Nephron (organoid): Measurements from ENCODE around the gene IRGC.
A peak's percentile ranks its signal among the peaks of the same experiment; 100 is the strongest.

Source experiments
- H3K27ac Mint-ChIP-seq, 3 experiments: 2 replicates each; pipeline ENCODE4 v1.8.0; 2020; ENCODE audit warnings: mixed read lengths in 3 of 3, mild to moderate bottlenecking in 2 of 3, moderate library complexity in 1 of 3
- H3K27me3 Mint-ChIP-seq: 2 replicates; pipeline ENCODE4 v1.8.0; 2021; ENCODE audit warnings: low read depth, mild to moderate bottlenecking, moderate library complexity, mixed read lengths
- H3K36me3 Mint-ChIP-seq: 2 replicates; pipeline ENCODE4 v1.8.0; 2020; ENCODE audit warnings: low read depth, mixed read lengths
- H3K4me1 Mint-ChIP-seq: 2 replicates; pipeline ENCODE4 v1.8.0; 2020; ENCODE audit warnings: mixed read lengths
- H3K4me3 Mint-ChIP-seq, 3 experiments: 2 replicates each; pipeline ENCODE4 v1.8.0; 2020; ENCODE audit warnings: mild to moderate bottlenecking in 3 of 3, mixed read lengths in 3 of 3, moderate library complexity in 2 of 3
- H3K9me3 Mint-ChIP-seq: 2 replicates; pipeline ENCODE4 v1.8.0; 2020; ENCODE audit warnings: mixed read lengths
- CTCF ChIP-seq, 3 experiments: fragments of 200-600 bp; sonication (generic); IDR thresholded peaks; one replicate each; pipeline ENCODE4 v1.5.0; 2021; ENCODE audit warnings: antibody characterized with exemption in 3 of 3; ENCODE audit not compliant: unreplicated experiment in 3 of 3

Gene IRGC

GRCh38 chr19:43694553-43694952, 21.3 kb upstream of the IRGC start:
- no peak overlapping the region for H3K27ac Mint-ChIP-seq

GRCh38 chr19:43695985-43696704, 19.7 kb upstream of the IRGC start:
- H3K4me1 Mint-ChIP-seq = peaks cover 13% of the 10 kb centered on the region
- no peak for TF ChIP-seq CTCF (IDR thresholded peaks at IDR 0.05; ENCODE audit: unreplicated experiment in 3 of 3)
- no peak overlapping the region for H3K27ac Mint-ChIP-seq
- H3K4me3 Mint-ChIP-seq = no peak overlapping the region
- H3K9me3 Mint-ChIP-seq = peaks cover 20% of the 10 kb centered on the region
- no peaks in the 10 kb centered on the region for H3K36me3 Mint-ChIP-seq
- peaks cover 22% of the 10 kb centered on the region for H3K27me3 Mint-ChIP-seq

More at GRCh38 chr19:43694553-43694952, 21.3 kb upstream of the IRGC start:
- H3K4me3 Mint-ChIP-seq = no peak overlapping the region
- no peaks in the 10 kb centered on the region for H3K4me1 Mint-ChIP-seq
- H3K9me3 Mint-ChIP-seq = peaks cover 22% of the 10 kb centered on the region
- TF ChIP-seq CTCF (IDR thresholded peaks at IDR 0.05; ENCODE audit: unreplicated experiment in 3 of 3) = no peak
- H3K27me3 Mint-ChIP-seq = peaks cover 17% of the 10 kb centered on the region
- H3K36me3 Mint-ChIP-seq = no peaks in the 10 kb centered on the region

- Mint-ChIP-seq H3K27me3 (peaks cover 22% of the 10 kb centered on the region), H3K9me3 (peaks cover 14% of the 10 kb centered on the region), H3K4me1 (peaks cover 21% of the 10 kb centered on the region), H3K27ac (no peak overlapping the region), H3K4me3 (no peak overlapping the region), H3K36me3 (no peaks in the 10 kb centered on the region)
- TF ChIP-seq CTCF (IDR thresholded peaks at IDR 0.05; ENCODE audit: unreplicated experiment in 3 of 3) = no peak
Measured at GRCh38 chr19:43697295-43697694, 18.6 kb upstream of the IRGC start.

GRCh38 chr19:43699506-43700394, 16.1 kb upstream of the IRGC start:
- no peak for TF ChIP-seq CTCF (IDR thresholded peaks at IDR 0.05; ENCODE audit: unreplicated experiment in 3 of 3)
- Mint-ChIP-seq H3K36me3 (no peaks in the 10 kb centered on the region), H3K4me3 (peak overlapping the region; percentile 14 to 29 (median 22)), H3K9me3 (peaks cover 6% of the 10 kb centered on the region), H3K27me3 (peaks cover 18% of the 10 kb centered on the region), H3K4me1 (peaks cover 30% of the 10 kb centered on the region), H3K27ac (peak overlapping the region in 2 of 3 experiments; percentile 93 to 94)

- no peak for TF ChIP-seq CTCF (IDR thresholded peaks at IDR 0.05; ENCODE audit: unreplicated experiment in 3 of 3)
- Mint-ChIP-seq H3K9me3 (peaks cover 3% of the 10 kb centered on the region), H3K4me3 (peak overlapping the region in 1 of 3 experiments; percentile 14), H3K4me1 (peaks cover 30% of the 10 kb centered on the region), H3K27me3 (peaks cover 18% of the 10 kb centered on the region), H3K27ac (peak overlapping the region; percentile 49 to 94 (median 93)), H3K36me3 (no peaks in the 10 kb centered on the region)
Measured at GRCh38 chr19:43700395-43701000, 15.4 kb upstream of the IRGC start.
